GM12891 (cell line): ENCODE measurements around the gene COL4A2.

Experiments used
- DNase-seq: peaks from one replicate; pipeline ENCODE4 v3.0.0; 2011; ENCODE audit warnings: low spot score; ENCODE audit not compliant: insufficient read length
- FAIRE-seq: peaks from 2 replicates; lab custom pipeline; 2011; peaks lifted over from hg19 to GRCh38; lab: Jason Lieb, UNC
- PAX5 ChIP-seq: IDR thresholded peaks from 2 replicates; pipeline ENCODE4 v1.6.1; 2011; ENCODE audit warnings: low read length, moderate library complexity, mild to moderate bottlenecking; ENCODE audit not compliant: insufficient read depth, severe bottlenecking
- POLR2A ChIP-seq: IDR thresholded peaks from 2 replicates; pipeline ENCODE4 v1.6.1; 2011; ENCODE audit warnings: low read depth, low read length, control low read depth
- POLR2AphosphoS5 ChIP-seq: IDR thresholded peaks from 2 replicates; pipeline ENCODE4 v1.6.1; 2011; ENCODE audit warnings: low read depth, low read length, control low read depth
- POU2F2 ChIP-seq: IDR thresholded peaks from 2 replicates; pipeline ENCODE4 v1.6.1; 2011; ENCODE audit warnings: low read depth, mild to moderate bottlenecking, control low read depth, low read length, moderate library complexity
- SPI1 ChIP-seq: IDR thresholded peaks from 2 replicates; pipeline ENCODE4 v1.6.1; 2011; ENCODE audit warnings: low read depth, low read length, control low read depth
- TAF1 ChIP-seq: IDR thresholded peaks from 2 replicates; pipeline ENCODE4 v1.6.1; 2011; ENCODE audit warnings: low read depth, low read length, control low read depth

COL4A2 gene

GRCh38 chr13:110462091-110462490 is 155.0 kb downstream of the COL4A2 start:
- FAIRE-seq (no peak), DNase-seq (no peak)
- TF ChIP-seq SPI1 (no peak), POLR2AphosphoS5 (no peak), PAX5 (no peak), TAF1 (no peak), POLR2A (no peak), POU2F2 (no peak)

GRCh38 chr13:110463156-110463555 is 156.1 kb downstream of the COL4A2 start:
- FAIRE-seq = no peak
- TF ChIP-seq TAF1 (no peak), POLR2A (no peak), SPI1 (no peak), POLR2AphosphoS5 (no peak)
- DNase-seq = no peak

GRCh38 chr13:110463871-110464510 is 156.9 kb downstream of the COL4A2 start:
- FAIRE-seq (peak; percentile 90), DNase-seq (no peak)
- TF ChIP-seq POU2F2 = no peak
- no peak for TF ChIP-seq SPI1
- TF ChIP-seq TAF1 = no peak
- TF ChIP-seq PAX5 = no peak
- TF ChIP-seq POLR2AphosphoS5 = no peak
- no peak for TF ChIP-seq POLR2A

GRCh38 chr13:110464556-110465333 is 157.7 kb downstream of the COL4A2 start:
- DNase-seq (no peak), FAIRE-seq (no peak)
- TF ChIP-seq POU2F2 (no peak), POLR2AphosphoS5 (no peak), PAX5 (no peak), POLR2A (no peak), SPI1 (no peak), TAF1 (no peak)

- FAIRE-seq = no peak
- TF ChIP-seq POU2F2 = no peak
- no peak for TF ChIP-seq POLR2AphosphoS5
- no peak for TF ChIP-seq PAX5
- no peak for DNase-seq
These were observed 158.6 kb downstream of the COL4A2 start for GRCh38 chr13:110465696-110466095.

- no peak for TF ChIP-seq POLR2A
- TF ChIP-seq POU2F2 = no peak
- no peak for TF ChIP-seq PAX5
- TF ChIP-seq TAF1 = no peak
- no peak for TF ChIP-seq POLR2AphosphoS5
- no peak for FAIRE-seq
- no peak for DNase-seq
These were observed 159.3 kb downstream of the COL4A2 start for GRCh38 chr13:110466266-110466915.

GRCh38 chr13:110467516-110468110 is 160.5 kb downstream of the COL4A2 start:
- DNase-seq (no peak), FAIRE-seq (no peak)
- TF ChIP-seq POLR2AphosphoS5 = no peak
- TF ChIP-seq TAF1 = no peak
- no peak for TF ChIP-seq POU2F2
- no peak for TF ChIP-seq SPI1
- no peak for TF ChIP-seq POLR2A
- no peak for TF ChIP-seq PAX5

GRCh38 chr13:110468986-110469495 is 162.0 kb downstream of the COL4A2 start:
- DNase-seq = no peak
- no peak for FAIRE-seq
- no peak for TF ChIP-seq POU2F2
- no peak for TF ChIP-seq TAF1
- no peak for TF ChIP-seq PAX5
- no peak for TF ChIP-seq SPI1
- no peak for TF ChIP-seq POLR2AphosphoS5
- TF ChIP-seq POLR2A = no peak

GRCh38 chr13:110469597-110469996 is 162.5 kb downstream of the COL4A2 start:
- FAIRE-seq = no peak
- no peak for DNase-seq
- no peak for TF ChIP-seq POLR2AphosphoS5
